Body of pancreas (tissue), 4 donors: ENCODE measurements around the gene SLC25A23. TPM values are rescaled to one million over a fixed set of nuclear protein-coding genes. Genes with fewer than 3 reads are reported as not detected.

Experiments
- ATAC-seq: fragments of 150-250 bp; one replicate; pipeline ENCODE4 v1.9.1; 2016
- DNase-seq, 4 donors: peaks; one replicate each; pipeline ENCODE4 v3.0.0-alpha.2; 2019
- H3K27ac ChIP-seq, 4 donors: fragments of 200-600 bp; sonication (generic); 1 replicate in 3 of 4; 2 replicates in 1 of 4; pipeline versions ENCODE4 v1.5.1 to v1.6.1; 2016 to 2019; ENCODE audit warnings: mild to moderate bottlenecking in 1 of 4, mixed read lengths in 1 of 4, moderate library complexity in 1 of 4
- H3K27me3 ChIP-seq, 2 donors: fragments of 200-600 bp; sonication (generic); one replicate each; pipeline ENCODE4 v1.6.0; 2016; ENCODE audit warnings: mild to moderate bottlenecking in 1 of 2
- H3K36me3 ChIP-seq, 2 donors: fragments of 200-600 bp; sonication (generic); replicated peaks in 1 of 2; 2 replicates each; pipeline ENCODE4 v1.5.1; 2016; ENCODE audit warnings: low read depth in 2 of 2; ENCODE audit not compliant: insufficient read depth in 1 of 2
- H3K4me1 ChIP-seq: fragments of 200-600 bp; sonication (generic); one replicate; pipeline ENCODE4 v1.6.0; 2016
- H3K4me3 ChIP-seq, 2 donors: fragments of 200-600 bp; sonication (generic); 1 replicate in 1 of 2; 2 replicates in 1 of 2; pipeline ENCODE4 v1.5.1; 2016 to 2019
- H3K9me3 ChIP-seq, 3 donors: fragments of 200-600 bp; sonication (generic); 1 replicate in 2 of 3; 2 replicates in 1 of 3; pipeline ENCODE4 v1.5.1; 2016
- POLR2A ChIP-seq, 3 donors: fragments of 450-650 bp; IDR thresholded peaks; one replicate each; pipeline ENCODE4 v1.6.1; 2016; ENCODE audit warnings: antibody characterized with exemption in 3 of 3, mild to moderate bottlenecking in 2 of 3
- WGBS, 2 donors: methylation state at CpG; one replicate each; pipeline ENCODE4 v1.1.5; 2017; 5-methylcytosine and 5-hydroxymethylcytosine counted together
- intact Hi-C: fragments of 100-400 bp; cut with DNase I; formaldehyde crosslinking; loops from one replicate; pipeline ENCODE4 v1.15.1; 2023
- total RNA-seq, 2 donors: library from RNA; depleted of rRNA; stranded (reverse); fragments of >200 nt; gene quantifications; one replicate each; pipeline ENCODE4 v1.1.0, GENCODE V29; 2016
- TF ChIP-seq, protein P1 (sequence below), 7 experiments: fragments of 450-650 bp in 4 of 7; fragments of 200-600 bp in 3 of 7; sonication (generic) in 3 of 7; IDR thresholded peaks; one replicate each; pipeline ENCODE4 v1.5.1; 2016 to 2019; ENCODE audit warnings: antibody characterized with exemption in 7 of 7

Gene SLC25A23
- total RNA-seq, 2 donors from 2014 or later, result 11.5 to 49.3 TPM

DNA sequence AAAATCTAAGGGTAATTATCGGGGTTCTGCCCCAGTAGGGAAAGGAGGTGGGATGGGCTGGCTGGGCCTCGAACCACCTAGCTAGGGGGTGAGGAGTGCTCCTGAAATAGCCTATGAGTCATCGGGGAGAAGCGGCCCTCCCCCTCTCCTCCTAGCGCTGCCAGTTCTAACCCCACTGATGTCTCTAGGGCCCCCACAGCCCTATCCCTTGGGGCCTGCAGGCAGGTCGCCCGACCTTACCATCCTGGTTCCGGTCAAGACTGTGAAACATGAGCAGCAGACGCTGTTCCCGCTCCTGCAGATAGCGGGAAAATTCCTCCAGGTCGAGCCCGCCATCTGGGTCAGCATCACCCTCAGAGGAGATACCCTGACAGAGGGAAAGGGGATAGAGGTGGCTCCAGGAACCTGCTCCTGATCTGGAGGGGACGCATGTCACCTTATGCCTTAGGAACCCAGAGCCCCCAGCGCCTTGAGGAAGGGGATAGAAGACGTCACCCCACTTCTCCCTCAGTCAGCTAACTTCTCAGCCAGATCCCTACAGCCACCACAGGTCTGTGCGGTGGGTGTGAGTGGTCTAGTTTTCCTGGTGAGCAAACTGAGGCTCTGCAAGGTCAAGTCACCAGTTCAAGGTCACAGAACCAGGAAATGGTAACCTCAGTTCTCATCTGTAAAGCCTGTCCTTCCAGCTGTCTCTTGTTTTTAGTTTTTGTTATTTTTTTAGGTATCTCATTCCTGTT is 1.5 kb downstream of the SLC25A23 start:
- H3K36me3 ChIP-seq, result peaks cover 0 to 7% of the 10 kb centered on the region in 2 donors
- TF ChIP-seq, protein P1, sequence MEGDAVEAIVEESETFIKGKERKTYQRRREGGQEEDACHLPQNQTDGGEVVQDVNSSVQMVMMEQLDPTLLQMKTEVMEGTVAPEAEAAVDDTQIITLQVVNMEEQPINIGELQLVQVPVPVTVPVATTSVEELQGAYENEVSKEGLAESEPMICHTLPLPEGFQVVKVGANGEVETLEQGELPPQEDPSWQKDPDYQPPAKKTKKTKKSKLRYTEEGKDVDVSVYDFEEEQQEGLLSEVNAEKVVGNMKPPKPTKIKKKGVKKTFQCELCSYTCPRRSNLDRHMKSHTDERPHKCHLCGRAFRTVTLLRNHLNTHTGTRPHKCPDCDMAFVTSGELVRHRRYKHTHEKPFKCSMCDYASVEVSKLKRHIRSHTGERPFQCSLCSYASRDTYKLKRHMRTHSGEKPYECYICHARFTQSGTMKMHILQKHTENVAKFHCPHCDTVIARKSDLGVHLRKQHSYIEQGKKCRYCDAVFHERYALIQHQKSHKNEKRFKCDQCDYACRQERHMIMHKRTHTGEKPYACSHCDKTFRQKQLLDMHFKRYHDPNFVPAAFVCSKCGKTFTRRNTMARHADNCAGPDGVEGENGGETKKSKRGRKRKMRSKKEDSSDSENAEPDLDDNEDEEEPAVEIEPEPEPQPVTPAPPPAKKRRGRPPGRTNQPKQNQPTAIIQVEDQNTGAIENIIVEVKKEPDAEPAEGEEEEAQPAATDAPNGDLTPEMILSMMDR (IDR thresholded peaks at IDR 0.05), result no peak
- H3K4me1 ChIP-seq, result peaks cover 12% of the 10 kb centered on the region
- WGBS, 2 donors, result 89 to 91% methylated on average over 17 of the region's 17 CpGs
- H3K27ac ChIP-seq, result peak overlapping the region in 3 of 4 donors; percentile 92 to 98 (median 95)
- intact Hi-C loops, result no loop called here
- H3K9me3 ChIP-seq, result no peaks in the 10 kb centered on the region
- no peak overlapping the region for H3K4me3 ChIP-seq
- DNase-seq (no peak), ATAC-seq (no peak)
- no peaks in the 10 kb centered on the region for H3K27me3 ChIP-seq

DNA sequence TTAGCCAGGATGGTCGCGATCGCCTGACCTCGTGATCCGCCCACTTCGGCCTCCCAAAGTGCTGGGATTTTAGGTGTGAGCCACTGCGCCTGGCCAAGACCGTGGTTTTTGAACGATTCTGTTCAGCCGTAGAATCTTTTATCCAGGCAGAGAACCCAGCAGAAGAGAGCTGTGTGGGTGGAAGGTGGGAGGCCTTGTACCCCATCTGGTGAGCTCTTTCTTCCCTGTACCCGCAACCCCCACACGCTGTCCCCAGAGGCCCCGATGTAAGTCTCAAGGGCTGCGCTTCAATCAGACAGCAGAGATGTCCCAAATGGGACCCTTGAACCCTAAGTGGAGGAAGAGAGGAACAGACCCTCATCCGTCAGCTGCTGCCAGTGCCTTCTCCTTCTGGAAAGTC is 3.7 kb downstream of the SLC25A23 start:
- TF ChIP-seq POLR2A (IDR thresholded peaks at IDR 0.05), result no peak
- TF ChIP-seq, protein P1 (IDR thresholded peaks at IDR 0.05), result no peak
- intact Hi-C loops, result no loop called here

DNA sequence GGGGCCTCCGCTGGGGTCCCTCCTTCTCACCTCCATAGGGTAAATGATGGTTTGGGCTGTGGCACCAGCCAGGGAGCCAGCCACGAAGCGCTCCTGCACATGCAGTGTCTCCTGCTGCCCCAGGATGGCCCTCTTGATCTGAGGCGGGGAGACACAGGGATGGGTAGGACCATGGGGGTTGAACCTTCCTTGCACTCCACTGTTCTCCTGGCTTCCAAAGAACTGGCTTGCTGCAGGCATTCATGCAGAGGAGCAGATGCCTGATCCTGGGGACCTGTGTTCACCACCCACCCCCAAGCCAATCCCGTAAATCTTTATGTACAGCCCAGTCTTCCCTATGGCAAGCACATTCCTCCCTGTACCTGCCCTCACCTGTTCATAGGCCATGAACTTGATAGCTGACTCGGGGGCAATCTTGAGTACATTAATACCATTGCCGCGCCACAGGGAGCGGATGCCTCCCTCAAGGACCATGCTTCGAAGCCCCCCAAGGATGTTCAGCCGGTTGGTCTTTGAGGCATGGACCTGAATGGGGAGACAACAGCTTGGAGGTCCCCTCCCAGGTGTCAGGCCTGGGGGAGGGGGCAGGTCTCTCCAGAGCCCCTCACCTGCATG is 5.5 kb downstream of the SLC25A23 start:
- no peak for DNase-seq
- 98 to 100% methylated on average over 6 to 11 of the region's 11 CpGs for WGBS, 2 donors
- H3K27ac ChIP-seq, result no peak overlapping the region
- H3K36me3 ChIP-seq, result peaks cover 0 to 7% of the 10 kb centered on the region in 2 donors
- intact Hi-C loops, result no loop called here
- H3K9me3 ChIP-seq, result no peaks in the 10 kb centered on the region
- no peak for TF ChIP-seq POLR2A (IDR thresholded peaks at IDR 0.05)
- TF ChIP-seq, protein P1 (IDR thresholded peaks at IDR 0.05), result no peak
- no peak overlapping the region for H3K4me3 ChIP-seq
- H3K4me1 ChIP-seq, result peaks cover 10% of the 10 kb centered on the region
- H3K27me3 ChIP-seq, result no peaks in the 10 kb centered on the region
- no peak for ATAC-seq

More for the DNA sequence above, 3.7 kb downstream of the SLC25A23 start:
- Histone ChIP-seq H3K27me3 (no peaks in the 10 kb centered on the region), H3K4me1 (peaks cover 12% of the 10 kb centered on the region), H3K4me3 (no peak overlapping the region), H3K27ac (no peak overlapping the region), H3K36me3 (peaks cover 0 to 7% of the 10 kb centered on the region in 2 donors), H3K9me3 (no peaks in the 10 kb centered on the region)
- DNase-seq, result no peak
- ATAC-seq, result no peak
- WGBS, 2 donors, result 95 to 98% methylated on average over 14 to 15 of the region's 15 CpGs

DNA sequence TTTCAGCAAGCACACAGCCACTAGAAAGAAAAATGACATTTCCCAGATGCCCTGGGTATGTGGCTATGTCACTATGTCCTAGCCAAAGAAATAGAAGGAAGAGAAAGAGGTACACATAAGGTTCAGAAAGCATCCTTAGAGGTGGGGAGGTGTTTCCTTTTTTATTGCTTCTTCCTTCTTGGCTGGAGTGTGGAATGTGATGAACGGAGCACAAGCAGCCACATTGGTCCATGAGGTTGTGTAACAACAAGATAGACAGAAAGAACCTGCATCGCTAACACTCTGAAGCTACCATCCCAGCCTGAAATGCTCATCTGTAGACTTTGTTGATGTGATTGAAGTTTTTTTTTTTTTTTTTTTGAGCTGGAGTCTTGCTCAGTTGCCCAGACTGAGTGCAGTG is 6.7 kb downstream of the SLC25A23 start:
- intact Hi-C loops, result no loop called here
- Histone ChIP-seq H3K27me3 (no peaks in the 10 kb centered on the region), H3K9me3 (no peaks in the 10 kb centered on the region), H3K36me3 (peaks cover 0 to 7% of the 10 kb centered on the region in 2 donors), H3K27ac (no peak overlapping the region), H3K4me1 (no peaks in the 10 kb centered on the region), H3K4me3 (no peak overlapping the region)
- DNase-seq (no peak), ATAC-seq (no peak)
- 92 to 98% methylated on average over 2 of the region's 2 CpGs for WGBS, 2 donors
- TF ChIP-seq, protein P1 (IDR thresholded peaks at IDR 0.05), result no peak
